AG09309 (cell line): Measurements from ENCODE around the gene CEP70.
"Not testable (repeated sequence)": the region's sequence is repeated elsewhere in the genome, so short reads cannot be mapped to it uniquely, and the experiment has no call there.

Experiments
- DNase-seq: peaks from one replicate; pipeline ENCODE4 v3.0.0-alpha.2; 2010; ENCODE audit warnings: low read depth
- H3K4me3 ChIP-seq: 2 replicates; pipeline ENCODE4 v1.5.1; 2011; ENCODE audit warnings: mild to moderate bottlenecking, low read depth, low read length, moderate library complexity; ENCODE audit not compliant: control insufficient read depth
- TF ChIP-seq, protein P1 (sequence below): IDR thresholded peaks from 2 replicates; pipeline ENCODE4 v1.5.1; 2011; ENCODE audit warnings: mild to moderate bottlenecking, low read depth, low read length, inconsistent platforms; ENCODE audit not compliant: insufficient read depth, control insufficient read depth; ENCODE audit errors: missing control alignments

Gene CEP70

DNA sequence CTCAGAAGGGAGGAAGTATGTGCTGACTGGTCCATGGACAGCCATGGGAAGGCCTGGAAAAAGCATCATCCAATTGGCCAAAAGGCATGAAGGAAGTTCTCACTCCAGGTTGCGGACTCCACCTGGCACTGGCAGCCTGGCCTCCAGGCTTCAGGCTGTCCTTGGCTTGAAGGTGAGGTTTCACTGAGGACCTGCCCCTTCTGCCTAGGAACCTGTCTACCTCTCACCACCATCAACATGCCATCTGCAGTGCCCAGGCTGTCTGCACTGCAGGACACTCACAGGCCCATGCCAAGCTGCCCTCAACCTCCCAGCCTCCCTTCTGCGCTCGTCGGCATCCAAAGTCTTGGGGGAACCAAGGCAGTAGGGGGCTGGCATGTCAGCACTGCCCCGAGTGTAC lies 51.1 kb downstream of the CEP70 start:
- TF ChIP-seq, protein P1, sequence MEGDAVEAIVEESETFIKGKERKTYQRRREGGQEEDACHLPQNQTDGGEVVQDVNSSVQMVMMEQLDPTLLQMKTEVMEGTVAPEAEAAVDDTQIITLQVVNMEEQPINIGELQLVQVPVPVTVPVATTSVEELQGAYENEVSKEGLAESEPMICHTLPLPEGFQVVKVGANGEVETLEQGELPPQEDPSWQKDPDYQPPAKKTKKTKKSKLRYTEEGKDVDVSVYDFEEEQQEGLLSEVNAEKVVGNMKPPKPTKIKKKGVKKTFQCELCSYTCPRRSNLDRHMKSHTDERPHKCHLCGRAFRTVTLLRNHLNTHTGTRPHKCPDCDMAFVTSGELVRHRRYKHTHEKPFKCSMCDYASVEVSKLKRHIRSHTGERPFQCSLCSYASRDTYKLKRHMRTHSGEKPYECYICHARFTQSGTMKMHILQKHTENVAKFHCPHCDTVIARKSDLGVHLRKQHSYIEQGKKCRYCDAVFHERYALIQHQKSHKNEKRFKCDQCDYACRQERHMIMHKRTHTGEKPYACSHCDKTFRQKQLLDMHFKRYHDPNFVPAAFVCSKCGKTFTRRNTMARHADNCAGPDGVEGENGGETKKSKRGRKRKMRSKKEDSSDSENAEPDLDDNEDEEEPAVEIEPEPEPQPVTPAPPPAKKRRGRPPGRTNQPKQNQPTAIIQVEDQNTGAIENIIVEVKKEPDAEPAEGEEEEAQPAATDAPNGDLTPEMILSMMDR: no peak
- H3K4me3 ChIP-seq: no peak overlapping the region
- no peak for DNase-seq

DNA sequence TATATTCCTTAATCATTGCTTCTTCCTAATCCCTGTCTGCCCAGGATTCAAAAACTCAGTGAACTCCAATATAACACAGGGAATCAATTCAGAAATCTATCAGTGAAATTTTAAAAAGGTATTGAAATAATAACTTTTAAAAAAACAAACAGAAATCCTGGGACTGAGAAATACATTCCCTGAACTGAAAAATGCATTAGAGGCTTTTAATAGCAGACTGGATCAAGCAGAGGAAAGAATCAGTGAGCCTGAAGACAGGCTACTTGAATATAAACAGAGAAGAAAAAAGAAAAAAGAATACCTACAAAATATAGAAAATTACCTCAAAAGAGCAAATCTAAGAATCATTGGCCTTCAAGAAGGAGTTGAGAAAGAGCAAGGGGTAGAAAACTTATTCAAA lies 54.7 kb downstream of the CEP70 start:
- no peak for DNase-seq
- TF ChIP-seq, protein P1: no peak
- no peak overlapping the region for H3K4me3 ChIP-seq

DNA sequence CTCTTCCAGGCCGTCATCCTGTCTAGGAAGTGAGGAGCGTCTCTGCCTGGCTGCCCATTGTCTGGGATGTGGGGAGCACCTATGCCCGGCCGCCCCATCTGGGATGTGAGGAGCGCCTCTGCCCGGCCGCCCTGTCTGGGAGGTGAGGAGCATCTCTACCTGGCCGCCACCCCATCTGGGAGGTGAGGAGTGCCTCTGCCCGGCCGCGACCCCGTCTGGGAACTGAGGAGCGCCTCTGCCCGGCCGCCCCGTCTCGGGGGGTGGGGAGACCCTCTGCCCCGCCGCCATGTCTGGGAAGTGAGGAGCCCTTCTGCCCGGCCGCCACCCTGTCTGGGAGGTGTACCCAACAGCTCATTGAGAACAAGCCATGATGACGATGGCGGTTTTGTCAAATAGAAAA lies 72.6 kb downstream of the CEP70 start:
- not testable (repeated sequence) for H3K4me3 ChIP-seq, DNase-seq

DNA sequence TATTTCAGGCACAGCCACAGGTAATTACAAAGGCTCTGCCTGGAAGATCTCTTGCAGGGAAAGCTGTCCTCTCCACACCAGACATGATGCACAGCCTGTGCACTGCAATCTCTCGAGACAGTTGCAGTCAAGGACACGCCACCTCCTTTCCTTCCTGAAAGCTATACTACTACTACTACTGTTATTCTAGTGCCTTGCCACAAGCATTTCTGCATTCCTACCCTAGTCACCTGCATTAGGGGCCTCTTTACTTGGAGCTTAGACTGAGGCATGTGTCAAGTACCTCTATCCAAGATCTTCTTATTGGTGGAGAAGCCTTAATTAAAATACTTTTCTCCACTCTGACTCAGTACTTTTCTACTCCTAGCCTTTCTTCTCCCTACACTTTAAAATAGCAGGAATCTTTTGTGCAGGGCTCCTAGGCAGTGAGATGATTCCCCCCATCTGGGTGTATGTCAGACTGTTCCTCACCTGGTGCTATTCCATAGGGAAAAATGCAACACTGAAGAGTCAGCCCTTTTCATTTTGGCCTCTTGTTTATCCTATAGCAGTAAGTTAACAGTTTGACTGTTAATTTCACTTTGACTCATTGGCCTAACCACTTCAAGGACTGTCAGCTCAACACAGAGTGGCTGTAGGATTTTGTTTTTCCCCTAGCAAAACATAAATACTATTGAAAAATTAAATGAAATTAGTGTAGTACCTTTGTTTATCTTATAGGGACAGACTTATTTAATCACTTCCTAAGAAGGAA lies 80.8 kb downstream of the CEP70 start:
- no peak overlapping the region for H3K4me3 ChIP-seq
- DNase-seq: no peak
- TF ChIP-seq, protein P1: no peak

DNA sequence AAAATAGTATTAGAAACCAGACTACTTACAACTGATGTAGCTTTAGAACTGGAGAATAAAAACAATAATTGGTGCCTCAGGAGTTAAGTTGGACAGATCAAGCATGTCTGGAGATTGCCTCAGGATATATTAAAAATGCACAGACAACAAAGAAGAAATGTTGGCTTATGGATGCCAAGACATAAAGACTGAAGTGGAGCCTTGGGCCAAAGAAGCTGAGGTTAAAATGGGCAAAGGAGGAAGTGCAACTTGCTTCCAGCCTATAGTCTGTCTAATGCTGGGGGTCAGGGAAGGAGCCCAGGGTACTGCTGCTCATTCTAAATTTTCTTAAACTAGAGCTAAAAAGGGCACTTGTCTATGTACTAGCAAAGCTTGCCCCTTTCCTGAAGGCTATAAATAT lies 82.1 kb downstream of the CEP70 start:
- DNase-seq: no peak
- no peak overlapping the region for H3K4me3 ChIP-seq
- TF ChIP-seq, protein P1: no peak

DNA sequence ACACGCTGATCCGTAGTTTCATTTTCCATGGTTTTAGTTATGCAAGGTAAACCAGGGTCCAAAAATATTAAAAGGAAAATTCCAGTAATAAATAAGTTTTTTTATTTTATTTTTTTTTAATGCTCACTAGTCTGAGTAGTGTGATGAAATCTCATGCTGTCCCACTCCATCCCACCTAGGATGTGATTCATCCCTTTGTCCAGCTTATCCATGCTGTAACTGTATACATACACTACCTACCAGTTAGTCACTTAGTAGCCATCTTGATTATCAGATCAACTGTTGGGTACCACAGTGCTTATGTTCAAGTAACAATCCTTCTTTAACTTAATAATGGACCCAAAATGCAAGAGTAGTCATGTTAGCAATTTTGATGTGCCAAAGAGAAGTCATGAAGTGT lies 84.5 kb downstream of the CEP70 start:
- TF ChIP-seq, protein P1: no peak
- DNase-seq: no peak
- H3K4me3 ChIP-seq: no peak overlapping the region

DNA sequence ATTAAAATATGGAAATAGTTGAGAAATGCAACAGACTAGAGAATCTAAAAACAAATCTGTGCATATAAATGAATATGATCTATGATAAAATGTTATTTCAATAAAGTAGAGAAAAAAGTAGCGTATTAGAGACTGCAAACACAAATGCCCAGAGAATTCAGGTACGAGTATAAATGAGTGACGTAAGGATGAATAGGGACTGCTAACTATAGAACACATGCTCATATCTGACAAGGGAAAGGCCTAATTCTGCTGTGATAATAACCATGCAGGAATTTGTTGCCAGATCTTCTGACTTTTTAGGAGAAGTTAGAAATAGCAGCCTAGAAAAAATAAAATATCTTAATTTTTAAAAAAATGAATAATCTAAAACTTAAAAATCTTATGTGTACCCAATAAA lies 86.5 kb downstream of the CEP70 start:
- no peak for DNase-seq
- TF ChIP-seq, protein P1: no peak
- H3K4me3 ChIP-seq: no peak overlapping the region
